ENCODE results near the gene LMBRD1.
"Not testable (repeated sequence)": the region's sequence is repeated elsewhere in the genome, so short reads cannot be mapped to it uniquely, and the experiment has no call there.

LMBRD1 gene

DNA sequence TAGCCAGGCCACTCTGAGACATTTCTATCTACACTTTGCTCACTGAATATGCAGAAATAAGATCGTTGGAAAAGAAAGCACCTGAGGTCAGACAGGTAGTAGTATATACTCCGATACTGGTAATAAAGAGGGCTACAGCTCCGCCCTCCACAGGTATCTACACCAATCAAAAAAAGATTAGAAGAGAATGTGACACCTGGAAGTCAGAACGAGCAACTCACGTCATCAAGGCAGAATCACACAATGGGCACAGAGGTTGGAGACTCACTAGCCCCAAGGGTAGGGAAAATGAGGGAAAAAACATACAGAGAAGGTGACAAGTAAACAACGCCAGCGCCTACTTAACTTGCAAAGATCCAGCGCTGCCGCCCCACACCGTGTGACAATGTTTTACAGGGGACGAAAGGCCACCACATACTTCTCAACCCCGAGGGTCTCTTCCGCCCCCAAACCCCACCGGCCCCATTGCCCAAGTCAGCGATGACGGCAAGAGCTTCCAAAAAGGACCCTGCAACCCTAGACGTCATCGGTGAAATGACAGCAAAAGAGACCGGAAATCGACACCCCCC, 653 bp downstream of the LMBRD1 start:
- DNase-seq (ENCODE audit: low read depth in 2 of 2) = peak in 1 of 2 donors; percentile 3

DNA sequence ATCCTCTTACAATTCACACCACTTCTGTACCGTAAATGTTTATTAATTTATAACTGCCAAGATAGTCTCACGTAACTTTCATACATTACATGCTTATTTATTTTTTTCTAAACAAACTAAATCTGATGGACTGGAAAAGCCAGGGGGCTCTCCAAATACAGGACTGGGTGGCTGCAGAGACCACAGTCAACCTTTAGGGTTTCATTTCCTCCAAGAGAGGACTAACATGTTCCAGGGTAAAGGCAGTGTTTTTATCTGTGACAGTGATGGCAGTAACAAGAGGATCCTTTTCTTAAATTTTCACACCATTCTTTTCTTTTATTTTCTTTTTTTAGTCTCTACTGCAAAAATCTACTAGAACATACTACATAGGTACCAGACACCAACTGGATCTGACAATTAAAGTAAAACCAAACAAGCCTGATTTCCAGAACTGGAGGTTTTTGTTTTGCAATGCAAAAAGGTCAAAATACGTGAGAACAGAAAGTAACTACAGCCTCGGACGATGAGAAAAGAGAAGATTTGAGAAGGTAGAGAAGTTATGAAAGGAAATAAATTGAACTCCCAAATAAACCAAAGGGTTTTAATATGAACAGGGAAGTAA, 1.2 kb downstream of the LMBRD1 start:
- no peak for DNase-seq (ENCODE audit: low read depth in 2 of 2)

DNA sequence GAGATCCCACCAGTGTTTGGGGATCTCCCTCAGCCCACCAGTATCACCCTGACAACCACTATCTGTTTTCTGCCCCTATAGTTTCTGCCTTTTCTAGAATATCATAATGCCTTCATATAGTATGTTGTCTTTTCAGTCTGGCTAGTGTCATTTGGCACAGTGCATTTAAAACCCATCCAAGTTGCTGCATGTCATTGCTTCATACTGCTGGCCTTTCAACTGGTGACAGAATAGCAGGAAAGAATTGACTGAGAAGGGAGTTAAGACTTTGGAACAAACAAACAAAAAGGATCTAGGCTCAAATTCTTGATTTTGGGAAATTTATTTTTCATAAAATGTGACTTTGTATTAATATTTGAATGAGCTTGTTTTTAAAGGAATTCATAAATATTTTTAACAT, 4.5 kb downstream of the LMBRD1 start:
- no peak for DNase-seq (ENCODE audit: low read depth in 2 of 2)

DNA sequence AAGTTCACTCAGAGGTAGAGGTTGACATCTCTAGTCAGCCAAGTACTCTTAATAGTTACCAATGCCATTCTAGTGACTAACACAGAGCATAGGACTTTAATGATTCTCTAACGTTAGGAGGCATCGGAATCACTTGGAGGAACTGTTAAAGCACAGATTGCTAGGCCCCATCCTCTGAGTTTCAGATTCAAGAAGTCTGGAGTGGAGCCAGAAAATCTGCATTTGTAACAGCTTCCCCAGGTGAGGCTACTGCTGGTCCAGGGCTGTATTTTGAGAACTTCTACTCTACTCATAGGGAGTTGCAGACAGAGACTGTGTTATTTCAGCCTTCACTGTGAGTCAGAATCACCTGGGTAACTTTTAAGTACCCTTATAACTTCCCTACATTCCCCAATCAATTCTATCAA, 5.7 kb downstream of the LMBRD1 start:
- no peak for DNase-seq (ENCODE audit: low read depth in 2 of 2)

DNA sequence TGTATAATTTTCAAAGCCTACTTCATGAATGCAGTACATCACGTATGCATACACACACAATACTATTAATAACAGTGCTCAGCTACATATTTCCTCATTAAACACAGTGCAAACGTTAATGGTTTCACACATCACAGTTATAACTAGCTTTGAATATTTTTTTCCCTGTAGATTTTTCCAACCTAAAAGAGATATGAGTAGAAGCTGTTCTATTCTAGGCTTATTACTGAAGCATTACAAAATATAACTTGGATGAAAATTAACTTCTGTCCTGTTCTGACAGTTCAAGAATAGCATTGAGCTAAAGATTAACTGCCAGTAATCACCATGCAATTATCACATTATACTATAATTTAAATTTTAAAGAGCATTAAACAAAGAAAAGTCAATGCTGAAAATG, 6.2 kb downstream of the LMBRD1 start:
- no peak for DNase-seq (ENCODE audit: low read depth in 2 of 2)

DNA sequence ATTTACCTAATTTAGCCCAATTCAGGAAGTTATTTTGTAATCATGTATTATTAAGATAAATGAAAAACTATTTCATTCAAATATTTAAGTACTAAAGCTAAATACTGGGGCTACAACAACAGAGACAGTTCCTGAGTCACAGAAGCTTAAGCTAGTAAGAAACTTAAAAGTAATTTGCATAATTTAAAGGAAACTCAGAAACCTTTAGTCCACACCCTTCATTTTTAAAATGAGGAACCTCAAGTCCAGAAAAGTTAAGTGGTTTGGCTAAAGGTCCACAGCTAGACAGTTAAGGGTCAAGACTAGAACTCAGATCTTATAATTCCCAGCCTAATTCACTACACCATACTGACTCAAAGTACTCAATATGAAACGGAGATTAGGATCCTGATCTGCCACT, 7.2 kb downstream of the LMBRD1 start:
- no peak for DNase-seq (ENCODE audit: low read depth in 2 of 2)

DNA sequence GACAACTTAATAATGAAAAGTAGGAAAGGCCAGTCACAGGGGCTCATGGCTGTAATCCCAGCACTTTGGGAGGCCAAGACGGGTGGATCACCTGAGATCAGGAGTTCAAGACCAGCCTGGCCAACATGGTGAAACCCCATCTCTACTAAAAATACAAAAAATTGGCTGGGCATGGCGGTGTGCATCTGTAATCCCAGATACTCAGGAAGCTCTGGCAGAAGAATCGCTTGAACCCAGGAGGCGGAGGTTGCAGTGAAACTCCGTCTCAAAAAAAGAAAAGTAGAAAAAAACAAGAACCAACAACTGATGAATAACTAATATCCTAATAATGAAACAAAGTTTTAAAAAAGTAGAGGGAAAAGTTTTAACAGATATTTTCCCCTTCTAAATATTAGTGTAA, 9.4 kb downstream of the LMBRD1 start:
- not testable (repeated sequence) for DNase-seq (ENCODE audit: low read depth in 2 of 2)

DNA sequence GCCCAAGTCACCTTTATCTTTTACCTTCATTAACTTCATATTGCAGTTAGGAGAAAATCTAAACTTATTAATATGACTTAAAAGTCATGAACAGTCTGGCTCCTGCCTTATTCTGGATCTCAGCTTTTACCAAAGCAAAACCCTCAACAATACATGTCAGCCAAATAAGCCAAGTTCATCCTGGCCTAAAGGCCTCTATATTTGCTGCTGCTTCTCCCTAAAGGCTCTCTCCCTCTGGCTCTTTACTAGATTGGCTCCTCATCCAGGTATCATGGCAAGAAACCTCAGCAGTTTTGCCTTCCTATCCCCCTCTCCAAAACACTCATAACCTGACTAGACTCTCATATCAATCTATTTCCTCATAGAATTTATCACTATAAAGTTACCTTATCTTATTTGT, 11.1 kb downstream of the LMBRD1 start:
- no peak for DNase-seq (ENCODE audit: low read depth in 2 of 2)

DNA sequence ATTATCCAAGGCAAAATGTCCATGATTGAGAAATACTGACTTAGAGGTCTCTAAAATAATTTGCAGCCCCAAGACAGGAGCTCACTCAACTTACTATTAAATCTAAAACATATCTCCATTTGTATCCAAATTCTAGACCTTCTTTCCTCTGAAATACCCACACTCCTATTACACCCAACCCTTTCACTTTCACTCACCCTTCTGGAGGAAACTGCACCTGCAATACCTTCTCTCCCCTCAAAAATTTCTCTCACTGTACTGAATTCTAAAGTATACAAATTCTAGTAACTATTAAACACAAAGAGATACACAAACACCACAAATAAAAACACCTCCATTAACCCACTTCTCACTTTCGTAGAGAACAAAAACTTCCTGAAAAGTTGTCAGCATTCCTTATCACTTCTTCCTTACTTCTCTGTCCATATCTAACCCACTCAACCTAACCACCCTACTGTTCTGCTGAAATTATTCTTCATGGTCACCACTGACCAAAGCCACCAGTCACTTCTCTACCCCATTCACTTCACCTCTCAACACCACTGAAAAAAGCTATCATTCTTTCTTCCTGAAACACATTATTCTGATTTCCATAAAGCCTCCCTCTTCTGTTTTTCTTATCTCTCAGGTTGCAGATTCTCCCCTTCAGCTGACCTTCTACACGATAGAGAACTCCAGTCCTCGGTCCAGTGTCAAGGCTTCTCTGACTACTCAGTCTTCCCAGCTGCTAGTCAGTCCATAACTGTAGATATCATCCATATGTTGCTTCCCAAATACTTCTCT, 12.0 kb downstream of the LMBRD1 start:
- no peak for DNase-seq (ENCODE audit: low read depth in 2 of 2)

DNA sequence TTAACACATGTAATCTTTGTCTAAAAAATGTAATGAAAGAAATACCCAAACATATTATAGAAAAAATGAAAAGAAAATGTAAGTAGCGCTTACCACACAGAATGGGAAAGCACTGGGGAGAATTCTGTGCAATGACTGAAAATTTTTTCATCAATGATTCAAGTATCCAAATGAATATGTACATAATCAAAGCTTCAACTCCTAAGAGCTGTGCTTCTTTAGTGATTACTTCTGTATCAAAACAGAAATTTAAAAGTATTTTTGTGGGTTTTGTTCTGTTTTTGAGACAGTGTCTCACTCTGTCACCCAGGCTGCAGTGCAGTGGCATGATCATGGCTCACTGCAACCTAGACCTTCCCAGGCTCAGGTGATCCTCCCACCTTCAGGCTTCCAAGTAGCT, 13.7 kb downstream of the LMBRD1 start:
- DNase-seq (ENCODE audit: low read depth in 2 of 2) = no peak

DNA sequence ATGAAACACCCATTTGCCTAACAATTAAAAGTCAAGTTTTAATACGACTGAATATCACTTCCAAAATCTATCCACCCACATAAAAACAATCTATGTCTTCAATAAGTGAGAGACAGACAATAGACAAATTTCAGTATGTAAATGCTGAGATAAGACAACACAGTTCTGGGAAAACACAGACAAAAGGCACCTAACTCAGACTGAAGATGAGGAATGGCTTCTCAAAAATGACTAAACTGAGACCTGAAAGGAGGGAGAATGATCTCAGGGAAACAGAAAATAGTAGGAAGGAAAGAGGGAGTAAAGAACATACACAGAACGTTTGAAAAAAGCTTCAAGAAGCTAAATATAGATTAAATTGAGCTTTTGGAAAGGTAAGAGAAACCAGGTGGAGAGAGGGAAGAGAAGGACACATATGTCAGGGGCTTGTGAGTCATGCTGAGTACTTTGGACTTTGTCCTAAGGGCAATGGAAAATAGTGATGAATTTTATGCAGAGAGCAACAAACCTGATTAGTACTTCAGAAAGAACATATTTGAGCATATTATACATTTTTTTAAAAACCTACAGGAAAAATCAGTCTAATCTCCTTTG, 16.1 kb downstream of the LMBRD1 start:
- no peak for DNase-seq (ENCODE audit: low read depth in 2 of 2)

DNA sequence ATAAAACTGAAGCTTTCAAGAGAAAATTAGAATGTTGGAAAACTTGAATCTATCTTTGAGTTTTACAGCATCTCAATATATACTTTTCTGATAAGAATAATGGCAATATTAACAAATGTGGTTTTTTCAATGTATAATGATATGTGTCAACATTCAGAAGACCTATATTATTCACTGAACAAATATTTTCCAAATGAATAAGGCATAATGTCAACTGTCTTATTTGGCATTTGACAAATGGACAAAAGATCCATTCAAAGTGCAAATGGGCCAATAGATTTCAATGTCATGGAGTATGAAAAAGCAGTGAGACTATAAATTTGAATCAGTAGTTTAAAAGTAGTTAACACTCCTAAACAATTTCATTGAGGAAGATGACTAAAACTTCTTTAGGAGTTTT, 20.9 kb downstream of the LMBRD1 start:
- no peak for DNase-seq (ENCODE audit: low read depth in 2 of 2)

DNA sequence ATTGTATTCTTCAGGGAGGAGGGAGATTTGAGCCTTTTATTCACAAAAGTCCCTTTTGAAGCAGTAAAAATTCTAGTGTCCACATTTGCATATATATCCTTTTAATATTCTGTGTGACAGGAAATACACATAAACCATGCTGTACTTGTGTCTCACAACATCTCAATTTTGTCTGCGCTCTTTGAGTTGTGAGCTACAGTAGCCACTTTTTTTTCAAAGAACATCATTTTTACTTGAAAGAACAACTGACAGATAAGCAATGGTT, 21.3 kb downstream of the LMBRD1 start:
- no peak for DNase-seq (ENCODE audit: low read depth in 2 of 2)

DNA sequence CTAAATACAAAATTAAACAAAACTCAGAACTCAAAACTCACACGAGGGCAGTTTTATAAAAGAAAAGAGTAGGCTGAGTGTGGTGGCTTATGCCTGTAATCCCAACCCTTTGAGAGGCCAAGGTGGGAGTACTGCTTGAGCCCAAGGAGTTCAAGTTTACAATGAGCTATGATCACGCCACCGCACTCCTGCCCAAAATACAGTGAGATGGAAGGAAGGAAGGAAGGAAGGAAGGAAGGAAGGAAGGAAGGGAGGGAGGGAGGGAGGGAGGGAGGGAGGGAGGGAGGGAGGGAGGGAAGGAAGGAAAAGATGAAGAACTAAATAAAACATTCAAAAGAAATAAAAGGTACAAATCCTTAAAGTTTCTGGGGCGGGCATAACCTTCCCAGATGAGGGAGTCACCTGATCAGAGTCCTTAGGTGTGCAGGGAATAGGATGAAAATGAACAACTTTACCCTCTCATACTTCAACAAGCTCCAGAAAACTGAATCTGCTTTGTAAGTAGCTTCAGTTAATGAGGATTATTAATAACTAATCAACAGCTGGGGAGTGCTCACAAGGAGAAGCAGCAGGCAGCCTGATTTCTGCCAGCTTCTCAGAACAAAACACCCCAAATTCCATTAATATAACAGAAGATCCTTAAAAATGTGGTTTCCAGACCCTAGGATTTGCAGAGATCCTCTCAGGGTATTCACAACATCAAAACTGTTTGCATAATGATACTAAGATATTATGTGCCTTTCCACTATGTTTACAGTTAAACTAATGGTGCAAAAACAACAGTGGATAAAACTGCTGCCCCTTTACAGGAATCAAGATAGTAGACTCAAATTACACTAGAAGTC, 21.8 kb downstream of the LMBRD1 start:
- no peak for DNase-seq (ENCODE audit: low read depth in 2 of 2)

DNA sequence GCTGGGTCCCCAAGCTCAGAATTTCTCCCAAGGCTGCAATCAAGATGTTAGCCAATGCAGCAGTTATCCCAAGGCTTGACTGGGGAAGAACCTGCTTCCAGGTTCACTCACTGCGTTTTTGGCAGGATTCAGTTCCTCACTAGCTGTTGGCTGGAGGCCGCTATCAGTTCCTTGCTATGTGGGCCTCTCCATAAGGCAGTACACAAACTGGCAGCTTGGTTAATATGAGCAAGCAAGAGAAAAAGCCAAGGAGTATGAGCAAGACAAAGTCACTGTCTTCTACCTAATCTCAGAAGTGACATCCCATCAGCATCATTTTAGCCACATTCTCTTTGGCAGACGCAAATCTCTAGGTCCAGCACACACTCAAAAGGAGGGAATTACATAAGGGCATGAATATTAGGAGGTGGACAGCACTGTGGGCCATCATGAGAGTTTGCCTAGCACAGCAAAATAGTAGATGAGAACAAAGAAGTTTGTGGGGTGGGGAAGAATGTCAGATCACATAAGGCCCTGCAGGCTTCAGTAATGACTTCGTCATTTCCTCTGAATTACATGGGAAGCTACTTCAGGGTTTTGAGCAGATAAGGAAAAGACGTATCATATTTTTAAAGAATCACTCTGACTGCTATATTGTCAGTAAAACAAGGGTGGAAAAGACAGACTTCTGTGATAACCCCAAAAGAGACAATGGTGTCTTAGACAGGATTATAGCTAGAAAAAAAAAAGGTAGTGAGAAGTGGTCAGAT, 25.5 kb downstream of the LMBRD1 start:
- DNase-seq (ENCODE audit: low read depth in 2 of 2) = no peak

DNA sequence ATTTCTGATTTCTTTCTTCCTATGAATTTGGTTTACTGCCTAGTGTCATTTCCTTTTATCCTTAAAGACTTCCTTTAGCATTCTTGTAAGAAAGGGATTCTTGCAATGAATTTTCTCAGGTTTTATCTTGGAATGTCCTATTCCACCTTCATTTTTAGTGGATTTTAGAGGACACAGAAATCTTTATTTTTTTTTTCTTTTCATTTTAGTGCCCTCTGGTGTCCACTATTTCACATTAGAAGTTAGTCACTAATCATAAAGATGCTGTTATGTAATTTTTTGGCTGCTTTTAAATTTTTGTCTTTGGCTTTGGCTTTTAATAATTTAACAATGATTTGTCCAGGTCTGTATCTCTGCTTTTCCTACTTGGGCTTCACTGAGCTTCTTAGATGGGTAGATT, 28.1 kb downstream of the LMBRD1 start:
- no peak for DNase-seq (ENCODE audit: low read depth in 2 of 2)

DNA sequence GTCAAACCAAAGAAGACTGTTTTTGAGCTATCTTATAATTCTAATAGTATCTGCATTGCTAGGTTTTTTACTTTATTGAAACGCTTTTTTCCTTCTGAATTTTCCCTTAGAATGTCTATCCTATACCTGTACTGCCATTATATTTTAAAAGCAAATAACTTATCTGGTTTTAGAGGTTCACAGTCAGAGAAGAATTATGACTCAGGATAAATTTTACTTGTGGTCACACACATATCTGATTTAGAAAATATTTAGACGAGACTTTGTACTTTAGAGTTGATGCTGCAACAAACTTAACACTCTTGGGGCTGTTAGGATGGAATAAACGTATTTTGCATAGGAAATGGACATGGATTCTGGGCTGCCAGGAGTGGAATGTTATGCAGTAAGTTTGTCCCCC, 33.0 kb downstream of the LMBRD1 start:
- DNase-seq (ENCODE audit: low read depth in 2 of 2) = no peak

DNA sequence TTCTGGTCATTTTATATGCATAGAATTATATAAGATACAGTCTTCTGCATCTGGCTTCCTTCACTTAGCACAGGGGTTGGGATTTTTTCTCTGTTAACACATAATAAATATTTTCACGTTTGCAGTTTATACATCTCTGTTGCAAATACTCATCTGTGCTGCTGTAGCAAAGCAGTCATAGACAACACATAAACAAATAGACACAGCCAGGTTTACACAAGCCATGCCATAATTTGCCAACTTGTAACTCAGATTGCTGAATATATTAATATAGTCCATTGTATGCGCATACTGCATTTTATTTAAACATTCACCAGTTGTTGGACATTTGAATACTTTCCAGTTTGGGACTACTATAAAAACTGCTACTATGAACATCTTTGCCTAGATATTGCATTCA, 35.0 kb downstream of the LMBRD1 start:
- no peak for DNase-seq (ENCODE audit: low read depth in 2 of 2)

DNA sequence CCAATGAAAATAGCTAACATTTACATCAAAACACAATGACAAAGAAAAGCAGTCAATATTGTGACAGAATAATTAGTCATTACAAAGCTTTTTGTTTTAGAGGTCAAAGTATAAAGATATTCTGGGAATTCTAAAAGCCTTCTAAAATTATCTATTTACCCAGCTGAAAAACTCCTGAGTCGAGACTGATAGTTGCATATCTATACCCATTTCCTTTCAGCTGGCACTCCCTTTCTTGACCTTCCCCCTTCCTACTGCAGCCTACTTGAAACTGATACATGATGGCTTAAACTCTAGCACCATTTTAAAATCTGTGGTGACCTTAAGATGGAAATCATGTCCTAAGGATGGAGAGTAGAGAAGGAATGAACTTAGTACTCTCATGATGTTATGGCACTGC, 38.6 kb downstream of the LMBRD1 start:
- no peak for DNase-seq (ENCODE audit: low read depth in 2 of 2)

DNA sequence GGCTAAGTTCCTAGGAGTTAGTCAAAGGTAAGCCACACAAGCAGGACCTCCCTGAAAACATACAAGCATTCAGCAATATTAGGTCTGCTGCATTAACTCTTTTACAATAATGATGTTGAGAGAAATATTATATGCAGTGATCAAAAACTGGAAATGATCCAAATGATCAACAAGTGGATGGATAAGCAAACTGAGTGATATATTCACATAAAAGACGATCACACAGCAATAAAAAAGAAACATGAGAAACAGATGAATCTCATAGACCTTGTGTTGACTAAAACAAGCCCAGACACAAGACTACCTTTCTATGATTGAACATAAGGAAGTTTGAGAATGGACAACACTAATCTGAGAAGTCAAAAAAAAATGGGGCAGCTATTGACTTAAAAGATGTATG, 39.9 kb downstream of the LMBRD1 start:
- DNase-seq (ENCODE audit: low read depth in 2 of 2) = no peak

DNA sequence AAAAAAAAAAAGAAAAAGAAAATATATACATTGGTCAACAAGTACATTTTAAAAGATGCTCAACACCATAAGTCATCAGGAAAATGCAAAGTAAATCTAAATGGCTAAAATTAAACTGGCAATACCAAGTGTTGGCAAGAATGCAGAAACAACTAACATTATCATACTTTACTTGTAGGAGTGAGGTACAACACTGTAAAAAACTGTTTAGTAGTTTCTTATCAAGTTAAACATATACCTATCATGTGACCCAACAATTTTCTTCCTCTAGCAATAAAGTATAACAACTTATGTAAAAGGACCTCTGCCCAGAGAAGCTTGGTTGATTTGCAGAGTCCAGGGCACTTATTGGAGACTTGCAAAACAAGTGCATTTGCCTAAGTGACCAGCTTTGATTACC, 40.4 kb downstream of the LMBRD1 start:
- no peak for DNase-seq (ENCODE audit: low read depth in 2 of 2)

DNA sequence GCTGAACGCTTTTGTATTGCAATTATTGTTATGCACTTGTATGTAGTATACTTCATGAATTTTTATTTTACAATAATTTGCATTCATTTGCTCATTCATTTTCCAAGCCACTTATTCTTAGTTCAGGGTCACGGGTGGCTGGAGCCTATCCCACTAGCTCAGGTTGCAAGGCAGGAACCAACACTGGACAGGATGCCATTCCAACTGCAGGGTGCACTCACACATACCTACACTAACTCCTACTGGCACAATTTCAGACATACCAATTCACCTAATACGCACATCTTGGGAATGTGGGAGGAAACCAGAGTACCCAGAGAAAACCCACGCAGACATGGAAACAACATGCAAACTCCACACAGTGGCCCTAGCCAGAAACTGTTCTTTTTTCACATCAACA, 61.8 kb downstream of the LMBRD1 start:
- no peak for DNase-seq (ENCODE audit: low read depth in 2 of 2)
